ENCODE results near the gene TRIM32. TPM values are rescaled to one million over a fixed set of nuclear protein-coding genes. Genes with fewer than 3 reads are reported as not detected.

Gene TRIM32
- total RNA-seq, 1 experiment from 2014 or later: 11.6 TPM

DNA sequence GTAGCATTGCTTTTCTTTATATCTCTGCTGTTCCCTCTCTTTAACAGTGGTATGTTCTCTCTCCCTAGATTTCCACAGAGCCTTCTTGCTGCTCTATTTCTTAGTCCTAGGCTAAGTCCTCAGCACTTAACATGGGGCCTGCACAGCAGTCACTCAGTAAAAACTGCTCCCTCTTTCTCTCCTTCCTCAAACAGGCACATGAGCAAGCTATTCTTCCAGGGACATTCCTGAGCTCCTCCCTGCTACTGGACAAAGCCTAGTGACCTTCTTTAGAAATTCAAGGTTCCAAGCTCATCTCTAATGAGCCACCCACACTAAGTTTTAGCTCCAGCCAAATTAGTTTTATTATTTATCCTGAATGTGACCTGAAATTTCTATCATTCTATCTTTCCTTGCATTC is 39.5 kb downstream of the TRIM32 start:
- intact Hi-C loops (cut with micrococcal nuclease): no loop called here
- Histone ChIP-seq H4K20me1 (ENCODE audit: low read length) (no peaks in the 10 kb centered on the region), H3K79me2 (ENCODE audit: low read length) (no peaks in the 10 kb centered on the region), H3K9me2 (replicated peaks; ENCODE audit: low read length) (no peaks in the 10 kb centered on the region), H3K27me3 (ENCODE audit: low read length) (no peaks in the 10 kb centered on the region), H3K36me3 (ENCODE audit: low read depth, low read length) (no peaks in the 10 kb centered on the region), H3K9me3 (ENCODE audit: low read length) (no peaks in the 10 kb centered on the region), H3F3A (ENCODE audit: low read length, unreplicated experiment) (no peaks in the 10 kb centered on the region), H3K4me1 (ENCODE audit: insufficient read depth, low read length) (no peaks in the 10 kb centered on the region), H2AFZ (ENCODE audit: low read length) (no peak overlapping the region), H3K27ac (ENCODE audit: low read length) (no peak overlapping the region), H3K4me2 (ENCODE audit: low read length) (no peak overlapping the region), H3K9ac (ENCODE audit: low read length) (no peak overlapping the region), H3K4me3 (ENCODE audit: low read length) (no peak overlapping the region)
- no TSS peak for BruUV-seq (replicated peaks)
- TF ChIP-seq EZH2phosphoT487 (IDR thresholded peaks at IDR 0.05; ENCODE audit: borderline replicate concordance, low read length) (no peak), EZH2 (IDR thresholded peaks at IDR 0.05; ENCODE audit: low read length, unreplicated experiment) (no peak)
- TF ChIP-seq, protein P1, sequence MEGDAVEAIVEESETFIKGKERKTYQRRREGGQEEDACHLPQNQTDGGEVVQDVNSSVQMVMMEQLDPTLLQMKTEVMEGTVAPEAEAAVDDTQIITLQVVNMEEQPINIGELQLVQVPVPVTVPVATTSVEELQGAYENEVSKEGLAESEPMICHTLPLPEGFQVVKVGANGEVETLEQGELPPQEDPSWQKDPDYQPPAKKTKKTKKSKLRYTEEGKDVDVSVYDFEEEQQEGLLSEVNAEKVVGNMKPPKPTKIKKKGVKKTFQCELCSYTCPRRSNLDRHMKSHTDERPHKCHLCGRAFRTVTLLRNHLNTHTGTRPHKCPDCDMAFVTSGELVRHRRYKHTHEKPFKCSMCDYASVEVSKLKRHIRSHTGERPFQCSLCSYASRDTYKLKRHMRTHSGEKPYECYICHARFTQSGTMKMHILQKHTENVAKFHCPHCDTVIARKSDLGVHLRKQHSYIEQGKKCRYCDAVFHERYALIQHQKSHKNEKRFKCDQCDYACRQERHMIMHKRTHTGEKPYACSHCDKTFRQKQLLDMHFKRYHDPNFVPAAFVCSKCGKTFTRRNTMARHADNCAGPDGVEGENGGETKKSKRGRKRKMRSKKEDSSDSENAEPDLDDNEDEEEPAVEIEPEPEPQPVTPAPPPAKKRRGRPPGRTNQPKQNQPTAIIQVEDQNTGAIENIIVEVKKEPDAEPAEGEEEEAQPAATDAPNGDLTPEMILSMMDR (conservative IDR thresholded peaks at IDR 0.05; ENCODE audit: low read depth, low read length): no peak
- ChIA-PET POLR2A (ENCODE audit: unreplicated experiment) (no interaction called here), CTCF (no interaction called here)
- ATAC-seq (no peak), DNase-seq (no peak)

GRCh38 chr9:116733010-116733641 is 46.0 kb downstream of the TRIM32 start:
- Histone ChIP-seq H4K20me1 (ENCODE audit: low read length) (no peaks in the 10 kb centered on the region), H3K27ac (ENCODE audit: low read length) (no peak overlapping the region), H3K4me2 (ENCODE audit: low read length) (no peak overlapping the region), H3K9me2 (replicated peaks; ENCODE audit: low read length) (no peaks in the 10 kb centered on the region), H2AFZ (ENCODE audit: low read length) (no peak overlapping the region), H3K4me3 (ENCODE audit: low read length) (no peak overlapping the region), H3F3A (ENCODE audit: low read length, unreplicated experiment) (no peaks in the 10 kb centered on the region), H3K27me3 (ENCODE audit: low read length) (no peaks in the 10 kb centered on the region), H3K79me2 (ENCODE audit: low read length) (no peaks in the 10 kb centered on the region), H3K4me1 (ENCODE audit: insufficient read depth, low read length) (no peaks in the 10 kb centered on the region), H3K36me3 (ENCODE audit: low read depth, low read length) (no peaks in the 10 kb centered on the region), H3K9ac (ENCODE audit: low read length) (no peak overlapping the region), H3K9me3 (ENCODE audit: low read length) (no peaks in the 10 kb centered on the region)
- ChIA-PET CTCF (no interaction called here), POLR2A (ENCODE audit: unreplicated experiment) (no interaction called here)
- BruUV-seq (replicated peaks): no TSS peak
- no peak for ATAC-seq
- intact Hi-C loops (cut with micrococcal nuclease): no loop called here
- TF ChIP-seq EZH2 (IDR thresholded peaks at IDR 0.05; ENCODE audit: low read length, unreplicated experiment) (no peak), EZH2phosphoT487 (IDR thresholded peaks at IDR 0.05; ENCODE audit: borderline replicate concordance, low read length) (no peak)
- TF ChIP-seq, protein P1 (conservative IDR thresholded peaks at IDR 0.05; ENCODE audit: low read depth, low read length): no peak
- no peak for DNase-seq

- H2AFZ ChIP-seq (ENCODE audit: low read length): no peak overlapping the region
- no peaks in the 10 kb centered on the region for H3K27me3 ChIP-seq (ENCODE audit: low read length)
- no peaks in the 10 kb centered on the region for H3K9me3 ChIP-seq (ENCODE audit: low read length)
- ChIA-PET CTCF (interaction anchor here (1.0 kb wide), 1 partner anchor 123 kb away, joined by 6 read pairs; no protein-coding TSS in a partner anchor), POLR2A (ENCODE audit: unreplicated experiment) (no interaction called here)
- no peaks in the 10 kb centered on the region for H3K9me2 ChIP-seq (replicated peaks; ENCODE audit: low read length)
- H4K20me1 ChIP-seq (ENCODE audit: low read length): no peaks in the 10 kb centered on the region
- no peak for DNase-seq
- intact Hi-C loops (cut with micrococcal nuclease): loop anchor here (2.0 kb wide), 1 partner anchor 124 kb away; no protein-coding TSS in a partner anchor
- no peak overlapping the region for H3K4me2 ChIP-seq (ENCODE audit: low read length)
- H3K27ac ChIP-seq (ENCODE audit: low read length): no peak overlapping the region
- ATAC-seq: no peak
- no TSS peak for BruUV-seq (replicated peaks)
- no peaks in the 10 kb centered on the region for H3K79me2 ChIP-seq (ENCODE audit: low read length)
- no peaks in the 10 kb centered on the region for H3K4me1 ChIP-seq (ENCODE audit: insufficient read depth, low read length)
- H3K9ac ChIP-seq (ENCODE audit: low read length): no peak overlapping the region
- no peaks in the 10 kb centered on the region for H3K36me3 ChIP-seq (ENCODE audit: low read depth, low read length)
- no peak overlapping the region for H3K4me3 ChIP-seq (ENCODE audit: low read length)
- no peak for TF ChIP-seq EZH2phosphoT487 (IDR thresholded peaks at IDR 0.05; ENCODE audit: borderline replicate concordance, low read length)
- no peak for TF ChIP-seq EZH2 (IDR thresholded peaks at IDR 0.05; ENCODE audit: low read length, unreplicated experiment)
- TF ChIP-seq, protein P1 (conservative IDR thresholded peaks at IDR 0.05; ENCODE audit: low read depth, low read length): no peak
- H3F3A ChIP-seq (ENCODE audit: low read length, unreplicated experiment): no peaks in the 10 kb centered on the region
Measured at GRCh38 chr9:116736399-116737151, 49.5 kb downstream of the TRIM32 start.

Data from PC-3 (cell line).